Body of pancreas (tissue), 4 donors: ENCODE data around the gene TPI1.

ENCODE experiments used
- POLR2A ChIP-seq, 3 donors: fragments of 450-650 bp; IDR thresholded peaks; one replicate each; pipeline ENCODE4 v1.6.1; 2016; ENCODE audit warnings: antibody characterized with exemption in 3 of 3, mild to moderate bottlenecking in 2 of 3
- TF ChIP-seq, protein P1 (sequence below), 7 experiments: fragments of 450-650 bp in 4 of 7; fragments of 200-600 bp in 3 of 7; sonication (generic) in 3 of 7; IDR thresholded peaks; one replicate each; pipeline ENCODE4 v1.5.1; 2016 to 2019; ENCODE audit warnings: antibody characterized with exemption in 7 of 7

GRCh38 chr12:6827437-6827911 is 39.9 kb upstream of the TPI1 start:
- TF ChIP-seq POLR2A (IDR thresholded peaks at IDR 0.05) = no peak
- TF ChIP-seq, protein P1, sequence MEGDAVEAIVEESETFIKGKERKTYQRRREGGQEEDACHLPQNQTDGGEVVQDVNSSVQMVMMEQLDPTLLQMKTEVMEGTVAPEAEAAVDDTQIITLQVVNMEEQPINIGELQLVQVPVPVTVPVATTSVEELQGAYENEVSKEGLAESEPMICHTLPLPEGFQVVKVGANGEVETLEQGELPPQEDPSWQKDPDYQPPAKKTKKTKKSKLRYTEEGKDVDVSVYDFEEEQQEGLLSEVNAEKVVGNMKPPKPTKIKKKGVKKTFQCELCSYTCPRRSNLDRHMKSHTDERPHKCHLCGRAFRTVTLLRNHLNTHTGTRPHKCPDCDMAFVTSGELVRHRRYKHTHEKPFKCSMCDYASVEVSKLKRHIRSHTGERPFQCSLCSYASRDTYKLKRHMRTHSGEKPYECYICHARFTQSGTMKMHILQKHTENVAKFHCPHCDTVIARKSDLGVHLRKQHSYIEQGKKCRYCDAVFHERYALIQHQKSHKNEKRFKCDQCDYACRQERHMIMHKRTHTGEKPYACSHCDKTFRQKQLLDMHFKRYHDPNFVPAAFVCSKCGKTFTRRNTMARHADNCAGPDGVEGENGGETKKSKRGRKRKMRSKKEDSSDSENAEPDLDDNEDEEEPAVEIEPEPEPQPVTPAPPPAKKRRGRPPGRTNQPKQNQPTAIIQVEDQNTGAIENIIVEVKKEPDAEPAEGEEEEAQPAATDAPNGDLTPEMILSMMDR (IDR thresholded peaks at IDR 0.05) = no peak
